Esophagus muscularis mucosa (tissue), 4 donors: ENCODE data around the gene ITGA2B.

Experiments used
- CTCF ChIP-seq, 3 experiments: fragments of 200-600 bp in 2 of 3; fragments of 450-650 bp in 1 of 3; sonication (generic) in 2 of 3; IDR thresholded peaks; one replicate each; pipeline ENCODE4 v1.5.1; 2017 to 2019; ENCODE audit warnings: antibody characterized with exemption in 3 of 3, mild to moderate bottlenecking in 2 of 3, moderate library complexity in 1 of 3
- EP300 ChIP-seq: sonication (generic); formaldehyde crosslinking; IDR thresholded peaks from one replicate; pipeline ENCODE4 v1.6.1; 2017; ENCODE audit warnings: antibody characterized with exemption
- POLR2A ChIP-seq: fragments of 450-650 bp; IDR thresholded peaks from one replicate; pipeline ENCODE4 v1.6.1; 2017; ENCODE audit warnings: antibody characterized with exemption, moderate library complexity, mild to moderate bottlenecking, low read depth
- POLR2AphosphoS5 ChIP-seq, 2 donors: sonication (generic); formaldehyde crosslinking; IDR thresholded peaks; one replicate each; pipeline ENCODE4 v1.6.1; 2017; ENCODE audit warnings: antibody characterized with exemption in 2 of 2

- TF ChIP-seq EP300, result no peak
- TF ChIP-seq CTCF (IDR thresholded peaks at IDR 0.05), result peak in 1 of 3 experiments; percentile 34
- TF ChIP-seq POLR2A, result no peak
- TF ChIP-seq POLR2AphosphoS5 (IDR thresholded peaks at IDR 0.05), result peak; percentile 91 to 94
Measured at GRCh38 chr17:44324571-44325275, 64.7 kb downstream of the ITGA2B start, which contains the start of gene SLC25A39.
